ENCODE data around the gene GHRL. TPM values are rescaled to one million over a fixed set of nuclear protein-coding genes. Genes with fewer than 3 reads are reported as not detected.

GHRL gene, protein sequence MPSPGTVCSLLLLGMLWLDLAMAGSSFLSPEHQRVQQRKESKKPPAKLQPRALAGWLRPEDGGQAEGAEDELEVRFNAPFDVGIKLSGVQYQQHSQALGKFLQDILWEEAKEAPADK
- 0.09 TPM in 1 of 2 replicates, not detected in the other for total RNA-seq

DNA sequence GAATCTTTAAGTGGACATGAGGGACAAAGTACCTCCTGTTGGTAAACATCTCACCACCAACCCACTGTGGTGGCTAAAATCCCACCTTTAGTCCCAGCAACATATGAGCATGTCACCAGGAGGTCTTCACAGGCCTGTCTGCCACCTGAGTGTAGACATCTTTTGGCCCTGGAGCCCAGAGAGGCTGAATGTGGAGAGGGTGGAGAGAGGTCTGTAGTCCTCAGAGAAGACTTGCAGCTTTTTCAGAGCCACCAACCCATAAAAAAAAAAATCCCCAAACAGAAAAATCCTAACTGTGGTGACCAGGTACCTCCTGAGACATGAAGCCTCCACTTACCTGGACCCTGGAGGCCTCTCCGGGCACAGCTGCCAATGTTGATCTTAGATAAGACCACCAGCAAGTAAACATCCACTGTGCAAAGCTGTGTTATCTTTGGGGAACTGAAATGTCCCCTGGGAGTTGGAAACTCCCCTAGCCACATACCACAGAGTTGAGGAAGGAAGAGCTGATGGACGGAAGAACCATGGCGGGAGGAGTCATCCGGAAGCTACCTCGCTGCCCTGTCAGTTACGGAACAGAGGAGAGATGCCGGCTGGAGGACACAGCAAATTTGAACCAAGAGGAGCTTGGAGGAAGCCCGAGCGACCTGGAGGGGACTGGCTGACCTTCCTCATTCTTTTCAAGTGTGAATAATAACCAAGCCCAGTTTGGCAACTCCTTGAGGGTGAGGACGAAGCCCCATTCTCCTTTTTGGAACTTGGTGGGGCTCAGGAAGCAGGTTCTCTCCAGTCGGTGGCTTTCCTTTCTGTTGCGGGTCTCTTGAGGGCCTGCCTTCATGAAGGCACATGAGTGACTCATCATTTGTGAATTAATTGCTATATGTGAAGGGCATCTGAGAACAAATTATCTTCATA lies at the start of gene GHRL:
GHRL (minus strand) TSS at position 443 of the 915 bp plus-strand sequence. CDS start 2,767 bp downstream, outside the sequence.

DNA sequence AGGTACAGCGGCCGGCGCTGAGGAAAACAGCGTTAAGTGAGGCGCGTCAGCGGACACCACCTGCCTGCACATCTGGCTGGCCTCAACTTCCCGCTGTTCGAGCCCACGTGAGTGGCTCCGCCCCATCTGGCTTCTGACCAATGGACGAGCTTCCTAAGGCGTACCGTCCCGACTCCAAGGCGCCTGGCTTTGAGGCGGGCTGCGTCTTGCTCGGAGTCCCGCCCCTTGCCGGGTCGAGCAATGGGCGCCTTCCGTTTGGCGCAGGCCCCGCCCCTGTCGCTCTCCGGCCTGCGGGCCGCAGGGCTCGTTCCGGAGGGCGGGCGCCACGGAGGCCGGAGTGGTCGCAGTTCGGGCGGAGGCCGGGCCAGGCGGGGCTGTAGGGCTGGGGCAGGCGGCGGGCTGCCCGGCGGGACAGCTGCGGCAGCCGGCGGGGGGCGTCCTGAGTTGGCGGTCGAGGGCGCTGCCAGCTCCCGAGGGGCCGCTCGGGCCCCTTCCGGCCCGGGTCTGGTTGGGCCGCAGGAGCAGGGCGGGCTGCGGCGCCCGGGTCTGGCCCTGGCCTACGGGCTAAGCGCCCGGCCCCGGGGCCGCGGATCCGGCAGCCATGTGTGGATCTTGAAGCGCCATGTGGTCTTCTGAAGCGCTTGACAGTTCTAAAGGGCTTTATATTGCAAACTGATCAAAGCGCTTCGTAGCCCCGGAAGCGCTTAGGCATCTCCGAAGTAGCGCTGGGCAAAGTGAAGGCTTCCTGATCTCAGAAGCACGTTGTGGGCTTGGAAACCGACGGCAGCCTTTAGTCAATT lies 44.4 kb downstream of the GHRL start, which contains the start of gene TATDN2:
TATDN2 (plus strand) TSS at position 276 of the 800 bp plus-strand sequence. CDS start 742 bp downstream, outside the sequence.

Other genes starting within 250 kb of the GHRL start
- gene FANCD2OS, start 184.7 kb downstream of the GHRL start, total RNA-seq, result not detected in 2 replicates
- 108 and 151 TPM in 2 replicates for gene BRK1, start 177.3 kb downstream of the GHRL start, total RNA-seq
- gene VHL, start 151.2 kb downstream of the GHRL start, total RNA-seq, result 38.0 and 41.0 TPM in 2 replicates
- 21.5 and 21.7 TPM in 2 replicates for gene IRAK2, start 128.0 kb downstream of the GHRL start, total RNA-seq
- gene TATDN2, start 44.5 kb downstream of the GHRL start, total RNA-seq, result 11.5 and 13.6 TPM in 2 replicates
- gene SEC13, start 28.2 kb upstream of the GHRL start, total RNA-seq, result 332 and 405 TPM in 2 replicates
- not detected in 2 replicates for gene ATP2B2, start 212.6 kb upstream of the GHRL start, total RNA-seq

Data from endothelial cell of coronary artery (primary cell).